GM12874 (cell line): ENCODE measurements around the gene MAN1A1.

Experiments used
- CTCF ChIP-seq: IDR thresholded peaks from 2 replicates; pipeline ENCODE4 v1.5.1; 2011; ENCODE audit warnings: low read depth, mild to moderate bottlenecking, control low read depth, low read length, moderate library complexity; ENCODE audit not compliant: insufficient read depth

The MAN1A1 gene

GRCh38 chr6:119147101-119148053 lies 202.2 kb downstream of the MAN1A1 start:
- no peak for TF ChIP-seq CTCF

GRCh38 chr6:119145111-119145510 lies 204.4 kb downstream of the MAN1A1 start:
- TF ChIP-seq CTCF = no peak

- TF ChIP-seq CTCF = no peak
These were observed 206.9 kb downstream of the MAN1A1 start for GRCh38 chr6:119142637-119143036.

GRCh38 chr6:119142041-119142440 lies 207.5 kb downstream of the MAN1A1 start:
- TF ChIP-seq CTCF = no peak

GRCh38 chr6:119140196-119141140 lies 209.1 kb downstream of the MAN1A1 start:
- no peak for TF ChIP-seq CTCF

GRCh38 chr6:119138906-119139541 lies 210.5 kb downstream of the MAN1A1 start:
- no peak for TF ChIP-seq CTCF
